GM21529 (cell line): ENCODE data around the gene CYB5A.
"Not testable (repeated sequence)": the region's sequence is repeated elsewhere in the genome, so short reads cannot be mapped to it uniquely, and the experiment has no call there.

ENCODE experiments used
- ATAC-seq: cut with Tn5 transposase; IDR thresholded peaks from one replicate; pipeline ENCODE4 v1.9.1; 2021; ENCODE audit not compliant: unreplicated experiment

The CYB5A gene

DNA sequence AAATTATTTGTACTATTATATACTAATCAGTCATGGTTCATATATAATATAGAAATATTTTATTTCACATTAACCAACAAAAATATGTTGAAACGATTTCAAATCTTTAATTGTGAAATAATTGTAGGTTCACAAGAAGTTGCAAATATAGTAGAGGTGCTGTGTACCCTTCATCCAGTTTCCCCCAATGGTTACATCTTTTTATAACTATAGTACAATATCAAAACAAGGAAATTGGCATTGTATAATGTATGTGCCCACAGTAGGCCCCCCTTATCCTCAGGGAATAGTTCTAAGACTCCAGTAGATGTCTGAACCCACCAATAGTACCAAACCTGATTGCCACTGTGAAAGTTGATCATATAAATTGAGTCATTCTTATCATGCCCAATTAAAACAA is 7.4 kb upstream of the CYB5A start:
- ATAC-seq, result no peak

GRCh38 chr18:74294526-74294925 is 2.8 kb upstream of the CYB5A start:
- ATAC-seq, result no peak

DNA sequence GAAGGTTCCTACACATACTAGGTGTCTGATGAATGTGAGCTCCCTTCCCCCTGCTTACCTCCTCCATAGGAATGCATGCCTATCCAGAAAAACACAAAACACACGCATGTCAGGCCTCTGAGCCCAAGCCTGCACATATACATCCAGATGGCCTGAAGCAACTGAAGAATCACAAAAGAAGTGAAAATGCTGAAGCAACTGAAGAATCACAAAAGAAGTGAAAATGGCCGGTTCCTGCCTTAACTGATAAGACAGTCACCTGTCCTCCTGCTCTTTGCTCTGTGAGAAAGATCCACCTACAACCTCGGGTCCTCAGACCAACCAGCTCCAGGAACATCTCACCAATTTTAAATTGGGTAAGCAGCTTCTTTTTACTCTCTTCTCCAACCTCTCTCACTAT is 1.2 kb upstream of the CYB5A start:
- not testable (repeated sequence) for ATAC-seq

- ATAC-seq, result no peak
These were observed 737 bp upstream of the CYB5A start for GRCh38 chr18:74292541-74292858.

- ATAC-seq, result no peak
These were observed 342 bp downstream of the CYB5A start for GRCh38 chr18:74291472-74291770.

- no peak for ATAC-seq
These were observed 830 bp downstream of the CYB5A start for GRCh38 chr18:74290794-74291471.

- ATAC-seq, result no peak
These were observed 1.7 kb downstream of the CYB5A start for GRCh38 chr18:74290021-74290420.

DNA sequence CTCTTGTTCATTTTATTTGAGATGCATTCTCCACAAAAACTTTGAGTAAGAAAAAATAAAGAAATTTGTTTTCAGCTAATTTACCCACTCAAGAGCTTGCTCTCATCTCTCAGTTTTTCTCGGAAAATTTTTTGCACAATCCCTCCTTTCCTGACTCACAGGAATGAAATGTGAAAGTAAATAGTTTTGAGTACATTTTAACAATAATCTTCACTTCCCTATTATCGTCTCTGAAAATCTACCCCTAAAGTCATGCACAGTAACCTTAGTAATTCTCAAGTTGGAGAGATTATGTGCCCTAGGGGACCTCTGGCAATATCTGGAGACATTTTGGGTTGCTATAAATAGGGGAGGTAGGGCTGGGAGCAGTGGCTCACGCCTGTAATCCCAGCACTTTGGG is 2.6 kb downstream of the CYB5A start:
- ATAC-seq, result no peak

DNA sequence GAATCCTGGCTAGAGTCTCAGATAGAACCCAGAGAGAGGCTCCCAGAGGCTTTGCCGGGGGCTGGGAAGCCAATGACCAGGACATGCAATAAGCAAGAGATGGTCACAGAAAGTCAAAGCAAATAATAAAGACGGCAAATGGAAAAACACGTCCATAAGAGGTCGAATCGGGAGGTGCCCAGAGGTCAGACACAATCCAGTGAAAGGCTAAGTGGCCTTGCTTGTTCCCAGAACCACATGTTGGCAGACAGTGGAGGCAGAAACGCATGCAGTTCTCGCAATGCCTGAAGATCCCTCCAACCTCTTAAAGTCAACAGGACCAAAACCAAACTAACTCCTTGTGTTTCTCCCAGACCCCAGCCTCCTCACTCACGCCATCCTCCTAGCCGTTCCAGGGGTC is 3.0 kb downstream of the CYB5A start:
- no peak for ATAC-seq

- no peak for ATAC-seq
These were observed 3.7 kb downstream of the CYB5A start for GRCh38 chr18:74288041-74288440.

- no peak for ATAC-seq
These were observed 4.9 kb downstream of the CYB5A start for GRCh38 chr18:74286856-74287255.

DNA sequence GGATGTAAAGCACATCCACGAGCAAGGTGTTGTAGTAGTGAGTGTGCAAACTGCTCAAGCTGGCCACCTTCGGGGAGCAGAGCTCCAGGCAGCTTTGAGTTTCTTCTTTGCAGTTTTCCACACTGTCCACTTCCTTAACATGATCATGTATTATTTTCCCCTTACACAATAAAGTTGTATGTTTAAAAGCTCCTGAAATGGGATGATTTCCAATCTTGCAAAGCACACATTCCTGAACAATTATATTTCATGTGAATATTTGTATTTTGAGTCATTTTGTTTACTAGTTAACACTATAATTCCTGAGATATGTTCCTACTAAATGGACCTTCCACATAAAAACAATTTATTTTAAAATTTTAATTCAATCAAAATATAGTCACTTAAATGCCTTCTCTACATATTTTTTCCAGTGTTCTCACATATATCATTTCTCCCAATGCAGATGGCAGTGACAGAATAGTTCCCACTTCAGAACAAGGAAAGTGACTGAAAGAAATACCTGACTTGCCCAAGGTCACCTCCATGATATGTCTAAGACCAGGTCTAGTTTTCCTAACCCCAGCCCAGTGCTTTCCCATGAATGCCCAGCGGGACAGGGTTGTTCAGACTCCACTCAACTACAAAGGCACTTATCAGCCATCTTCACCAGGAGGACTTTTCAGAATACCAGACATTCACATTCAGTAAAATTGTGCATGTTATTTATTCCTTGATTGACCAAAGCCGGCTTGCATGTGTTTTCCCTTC is 5.5 kb downstream of the CYB5A start:
- no peak for ATAC-seq

DNA sequence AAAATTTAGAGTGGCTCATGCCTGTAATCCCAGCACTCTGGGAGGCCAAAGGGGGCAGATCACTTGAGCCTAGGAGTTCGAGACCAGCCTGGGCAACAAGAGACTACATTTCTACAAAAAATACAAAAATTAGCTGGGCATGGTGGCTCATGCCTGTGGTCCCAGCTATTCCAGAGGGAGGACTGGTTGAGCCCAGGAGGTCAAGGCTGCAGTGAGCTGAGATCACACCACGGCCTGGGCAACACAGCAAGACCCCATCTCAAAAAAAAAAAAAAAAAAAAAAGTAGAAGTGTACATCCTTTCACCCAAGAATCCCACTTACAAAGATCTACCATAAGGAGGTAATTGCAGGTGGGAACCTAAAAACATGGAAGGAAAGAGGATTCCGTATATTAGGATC is 6.2 kb downstream of the CYB5A start:
- ATAC-seq, result not testable (repeated sequence)

GRCh38 chr18:74284980-74285355 is 6.8 kb downstream of the CYB5A start:
- no peak for ATAC-seq

DNA sequence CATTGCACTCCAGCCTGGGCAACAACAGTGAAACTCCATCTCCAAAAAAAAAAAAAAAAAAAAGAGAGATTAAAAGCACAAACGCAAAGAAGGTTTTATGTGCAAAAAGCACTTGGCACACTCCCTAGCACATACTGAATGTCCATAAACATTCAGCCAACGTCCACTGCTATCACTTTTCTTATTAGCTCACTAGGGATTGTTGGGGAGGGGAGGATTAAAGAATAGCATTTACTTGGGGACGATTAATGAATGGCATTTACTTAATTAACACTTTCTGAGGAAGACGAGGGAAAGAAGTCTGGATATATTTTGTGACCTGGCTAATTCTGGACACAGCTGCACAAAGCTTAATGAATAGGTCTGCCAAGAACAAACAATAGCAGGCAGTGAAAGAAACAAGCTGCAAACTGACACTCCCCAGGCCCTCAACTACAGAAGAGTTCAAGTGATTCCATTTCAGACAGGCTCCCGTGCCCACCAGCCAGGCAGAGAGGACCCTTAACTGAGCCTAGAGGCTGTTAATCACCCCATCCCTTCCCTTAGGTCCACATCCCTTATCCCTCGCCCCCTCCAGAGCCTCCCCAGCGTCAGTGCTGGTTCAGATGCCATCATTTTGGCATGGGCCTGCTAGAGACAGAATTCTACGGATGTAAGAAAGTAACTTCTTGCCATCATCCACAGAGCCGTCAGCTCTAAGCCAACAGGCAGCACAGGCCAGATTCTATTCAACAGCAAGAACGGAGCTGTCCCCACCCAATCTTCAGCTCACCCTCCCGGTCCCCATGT is 7.4 kb downstream of the CYB5A start:
- no peak for ATAC-seq

DNA sequence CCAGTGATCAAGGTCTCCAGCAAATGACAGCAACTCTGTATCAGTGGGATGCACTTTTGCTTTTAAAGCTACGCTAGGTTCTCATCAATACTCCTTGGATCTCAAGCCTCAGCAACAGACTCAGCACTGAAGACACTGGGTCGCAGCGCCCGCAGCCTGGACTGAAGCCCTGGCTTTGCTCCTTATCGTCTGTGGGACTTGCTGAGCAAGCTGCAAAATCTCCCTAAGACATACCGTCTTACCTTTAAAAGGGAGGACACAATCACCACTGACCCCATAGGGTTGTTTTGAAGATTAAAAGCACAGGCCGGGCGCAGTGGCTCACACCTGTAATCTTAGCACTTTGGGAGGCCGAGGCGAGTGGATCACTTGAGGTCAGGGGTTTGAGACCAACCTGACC is 8.1 kb downstream of the CYB5A start:
- ATAC-seq, result no peak

DNA sequence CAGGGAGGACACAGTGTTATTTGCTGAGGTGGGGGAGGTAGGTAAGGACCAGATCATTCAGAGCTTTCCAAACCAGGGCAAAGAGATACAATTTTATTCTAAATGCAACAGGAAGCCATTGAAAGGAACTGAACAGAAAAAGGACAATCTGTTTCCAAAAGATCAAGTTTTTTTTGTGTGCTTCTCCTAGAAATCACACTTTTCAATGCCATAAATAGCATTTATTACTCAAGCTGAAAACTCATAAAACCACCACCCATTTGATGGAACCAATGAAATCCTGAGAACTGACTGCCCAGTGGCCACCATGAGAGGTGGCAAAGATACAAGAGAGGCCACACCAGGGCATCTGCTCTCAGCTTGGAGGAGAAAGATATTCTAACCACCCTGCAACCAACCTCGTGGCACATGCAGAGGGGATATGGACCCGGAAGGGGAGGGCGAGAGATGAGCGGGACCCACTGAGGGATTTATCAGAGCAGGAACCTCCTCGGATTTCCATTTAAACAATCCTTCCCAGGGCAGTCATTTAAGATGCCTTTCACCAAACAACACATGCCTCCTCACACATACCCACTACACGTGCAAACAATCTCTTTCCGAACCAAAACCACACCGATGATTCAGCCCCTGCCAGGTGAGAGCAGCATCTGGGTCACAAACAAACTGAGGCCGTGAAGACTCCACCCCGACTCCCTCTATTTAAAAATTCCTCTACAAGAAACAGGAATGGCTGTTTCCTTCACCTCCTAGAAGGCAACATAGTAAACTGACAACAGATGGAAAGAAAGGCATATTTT is 8.8 kb downstream of the CYB5A start:
- no peak for ATAC-seq

DNA sequence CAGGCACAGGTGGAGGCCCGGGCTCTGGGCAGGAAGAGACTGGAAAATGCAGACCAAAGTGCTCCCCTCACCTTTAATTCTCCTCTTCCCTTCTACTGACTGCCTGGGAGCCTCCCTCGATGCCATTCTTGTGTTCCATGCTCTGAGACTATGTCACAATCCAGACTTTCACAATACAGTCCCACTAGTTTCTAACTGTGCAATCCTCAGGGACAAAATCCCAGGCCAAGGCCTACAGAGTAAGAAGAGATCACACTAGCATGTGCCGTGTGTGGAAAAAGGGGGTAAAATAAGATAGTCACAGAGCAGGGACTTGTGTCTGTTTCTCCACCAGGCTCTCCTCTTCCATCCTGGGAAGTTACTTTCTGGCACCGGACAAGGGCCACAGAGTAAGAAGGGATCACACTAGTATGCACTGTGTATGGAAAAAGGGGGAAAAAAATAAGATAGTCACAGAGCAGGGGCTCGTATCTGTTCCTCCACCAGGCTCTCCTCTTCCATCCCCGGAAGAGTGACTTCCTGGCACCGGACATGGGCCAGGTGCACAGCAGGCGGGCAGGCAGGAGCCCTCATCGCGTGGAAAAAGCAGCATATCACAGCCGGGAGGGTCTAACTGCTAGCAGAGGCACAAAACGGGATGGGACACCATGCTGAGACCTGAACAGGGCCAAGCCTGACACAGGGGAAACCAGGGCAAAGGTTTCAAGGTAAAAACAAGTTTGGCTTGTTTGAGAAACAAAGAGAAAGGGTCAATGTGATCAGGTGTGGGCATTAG is 9.6 kb downstream of the CYB5A start:
- no peak for ATAC-seq

DNA sequence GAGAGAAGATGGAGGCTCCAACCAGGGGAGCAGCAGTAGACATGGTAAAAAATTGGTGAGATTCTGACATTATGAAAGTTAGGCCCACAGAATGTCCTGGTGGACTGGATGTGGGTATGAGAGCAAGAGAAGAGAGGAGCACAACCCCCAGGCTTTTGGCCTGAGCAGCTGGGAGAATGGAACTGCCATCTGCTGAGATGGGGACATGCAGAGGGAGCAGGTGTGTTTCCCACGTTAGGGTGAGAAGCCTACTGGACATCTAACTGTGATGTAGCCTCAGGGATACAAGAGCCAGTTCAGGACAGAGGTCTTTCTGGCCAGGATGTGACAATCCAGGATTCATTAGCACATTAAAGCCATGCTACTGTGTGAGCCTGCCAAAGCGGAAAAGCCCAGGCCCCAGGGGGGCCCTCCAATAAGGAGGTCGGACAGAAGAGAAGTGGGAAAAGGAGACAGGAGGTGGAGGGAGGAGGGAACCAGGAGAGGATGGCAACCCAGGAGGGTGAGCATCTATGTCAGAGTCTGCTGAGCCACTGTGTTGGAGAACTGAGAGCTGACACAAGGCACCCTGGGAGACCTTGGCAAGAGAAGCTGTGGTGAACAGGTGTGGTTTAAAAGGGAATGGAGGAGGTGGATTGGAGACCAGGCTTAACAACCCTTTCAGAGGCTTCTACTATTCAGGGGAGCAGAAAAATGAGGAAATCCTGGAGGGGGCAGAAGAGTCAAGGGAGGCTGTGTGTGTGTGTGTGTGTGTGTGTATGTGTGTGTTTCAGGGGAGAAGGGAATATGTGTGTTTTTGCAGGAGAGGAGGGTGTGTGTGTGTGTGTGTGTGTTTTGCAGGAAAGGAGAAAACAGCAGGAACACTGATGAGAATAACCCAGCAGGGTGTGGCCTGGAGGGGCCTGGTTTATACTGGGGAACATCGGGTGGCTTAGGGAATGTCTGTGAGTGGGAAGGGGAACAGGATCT is 10.5 kb downstream of the CYB5A start:
- no peak for ATAC-seq

DNA sequence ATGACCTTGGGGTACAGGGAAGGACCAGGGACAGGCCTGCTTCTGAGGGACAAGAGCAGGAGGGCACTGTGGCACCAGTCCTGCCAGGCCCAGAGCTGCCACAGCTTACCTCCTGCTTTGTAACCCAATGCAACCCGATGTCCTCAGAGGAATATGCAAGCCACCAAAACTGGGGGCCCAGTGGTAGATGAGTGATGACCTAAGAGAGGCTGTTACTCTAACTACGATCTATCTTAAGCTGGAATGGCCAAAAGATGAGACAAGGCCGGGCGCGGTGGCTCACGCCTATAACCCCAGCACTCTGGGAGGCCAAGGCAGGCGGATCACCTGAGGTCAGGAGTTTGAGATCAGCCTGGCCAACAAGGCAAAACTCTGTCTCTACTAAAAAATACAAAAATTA is 12.8 kb downstream of the CYB5A start:
- no peak for ATAC-seq
